Lung (tissue), 12 donors: Measurements from ENCODE around the gene ACTG1. TPM values are rescaled to one million over a fixed set of nuclear protein-coding genes. Genes with fewer than 3 reads are reported as not detected.

Source experiments
- ATAC-seq: fragments of 200-7000 bp; cut with Tn5 transposase; one replicate; pipeline ENCODE4 v1.9.1; 2020; ENCODE audit warnings: moderate number of reproducible peaks; ENCODE audit not compliant: insufficient read depth, low FRiP score
- DNase-seq, 3 donors: peaks; one replicate each; pipeline ENCODE4 v3.0.0-alpha.2; 2013 to 2017
- H3K27ac ChIP-seq, 2 donors: one replicate each; pipeline ENCODE4 v1.5.1; 2013; ENCODE audit warnings: mild to moderate bottlenecking in 2 of 2, moderate library complexity in 2 of 2, control low read depth in 1 of 2, inconsistent platforms in 1 of 2, low read depth in 1 of 2, low read length in 1 of 2
- H3K27me3 ChIP-seq, 3 donors: one replicate each; pipeline ENCODE4 v1.5.1; 2013; ENCODE audit warnings: low read length in 2 of 3; ENCODE audit not compliant: control insufficient read depth in 3 of 3, insufficient read depth in 3 of 3
- H3K36me3 ChIP-seq, 4 donors: one replicate each; pipeline ENCODE4 v1.5.1; 2013; ENCODE audit warnings: low read length in 4 of 4, mild to moderate bottlenecking in 1 of 4, moderate library complexity in 1 of 4; ENCODE audit not compliant: control insufficient read depth in 4 of 4, insufficient read depth in 4 of 4
- H3K4me1 ChIP-seq, 5 donors: one replicate each; pipeline ENCODE4 v1.5.1; 2013; ENCODE audit warnings: low read length in 5 of 5, mild to moderate bottlenecking in 2 of 5, moderate library complexity in 1 of 5; ENCODE audit not compliant: control insufficient read depth in 5 of 5, insufficient read depth in 5 of 5
- H3K4me3 ChIP-seq: one replicate; pipeline ENCODE4 v1.5.1; 2013; ENCODE audit warnings: mild to moderate bottlenecking, control low read depth, moderate library complexity
- H3K9ac ChIP-seq, 2 donors: one replicate each; pipeline ENCODE4 v1.5.1; 2013; ENCODE audit warnings: low read length in 2 of 2, control low read depth in 1 of 2; ENCODE audit not compliant: insufficient read depth in 1 of 2
- H3K9me3 ChIP-seq, 4 donors: one replicate each; pipeline ENCODE4 v1.5.1; 2013; ENCODE audit warnings: low read length in 3 of 4, mild to moderate bottlenecking in 1 of 4, moderate library complexity in 1 of 4; ENCODE audit not compliant: control insufficient read depth in 4 of 4, insufficient read depth in 3 of 4
- WGBS, 2 donors: extraction: QIAGEN DNeasy Blood & Tissue Kit; methylation state at CpG; one replicate each; pipeline ENCODE4 v1.1.7; 2013; 5-methylcytosine and 5-hydroxymethylcytosine counted together
- polyA plus RNA-seq, 2 donors: library from polyadenylated mRNA; stranded (reverse); fragments of 200-250 nt; gene quantifications; one replicate each; pipeline ENCODE4 v1.2.1, GENCODE V29; 2013
- total RNA-seq, 2 donors: library from RNA; depleted of rRNA in 1 of 2; stranded (reverse); fragments of >200 nt in 1 of 2; gene quantifications; one replicate each; pipeline ENCODE4 v1.2.1, GENCODE V29; 2014 to 2021
- TF ChIP-seq, protein P1 (sequence below): IDR thresholded peaks from 2 replicates; pipeline ENCODE4 v1.5.1; 2012; ENCODE audit warnings: mild to moderate bottlenecking; ENCODE audit errors: control extremely low read depth, extremely low read depth
- donor health status: control.
- donor health status: control.
- donor health status: Bipolar disorder and iron deficiency.
- donor health status: healthy.
- donor health status: DM: yes; HTN: yes; CAD: no.

Gene ACTG1
- total and polyA plus RNA-seq, 4 donors: 1,461 to 4,301 (median 3,063) TPM

DNA sequence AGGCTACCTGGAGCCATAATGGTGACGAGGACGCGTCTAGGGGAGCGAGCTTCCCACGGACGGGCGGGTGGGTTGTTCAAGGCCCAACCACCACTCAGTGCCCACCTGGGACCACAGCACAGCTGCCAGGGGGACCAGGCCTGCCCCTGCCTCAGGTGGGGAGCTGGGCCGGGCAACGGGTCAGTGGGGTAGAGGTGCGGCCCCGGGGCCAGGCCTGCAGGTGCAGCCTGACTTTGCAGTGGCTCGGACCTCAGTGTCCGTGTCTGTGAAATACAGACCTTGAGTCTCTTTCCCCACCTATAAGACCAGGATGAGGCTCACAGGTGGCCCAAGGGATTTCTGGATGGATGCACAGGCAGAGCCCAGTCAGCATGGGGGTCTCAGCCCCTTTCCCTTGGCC lies 43.3 kb downstream of the ACTG1 start:
- no peak overlapping the region for H3K27ac ChIP-seq
- H3K36me3 ChIP-seq: peaks cover 0 to 2% (median 0%) of the 10 kb centered on the region in 4 donors
- ATAC-seq (no peak), DNase-seq (no peak)
- H3K9ac ChIP-seq: no peak overlapping the region
- TF ChIP-seq, protein P1, sequence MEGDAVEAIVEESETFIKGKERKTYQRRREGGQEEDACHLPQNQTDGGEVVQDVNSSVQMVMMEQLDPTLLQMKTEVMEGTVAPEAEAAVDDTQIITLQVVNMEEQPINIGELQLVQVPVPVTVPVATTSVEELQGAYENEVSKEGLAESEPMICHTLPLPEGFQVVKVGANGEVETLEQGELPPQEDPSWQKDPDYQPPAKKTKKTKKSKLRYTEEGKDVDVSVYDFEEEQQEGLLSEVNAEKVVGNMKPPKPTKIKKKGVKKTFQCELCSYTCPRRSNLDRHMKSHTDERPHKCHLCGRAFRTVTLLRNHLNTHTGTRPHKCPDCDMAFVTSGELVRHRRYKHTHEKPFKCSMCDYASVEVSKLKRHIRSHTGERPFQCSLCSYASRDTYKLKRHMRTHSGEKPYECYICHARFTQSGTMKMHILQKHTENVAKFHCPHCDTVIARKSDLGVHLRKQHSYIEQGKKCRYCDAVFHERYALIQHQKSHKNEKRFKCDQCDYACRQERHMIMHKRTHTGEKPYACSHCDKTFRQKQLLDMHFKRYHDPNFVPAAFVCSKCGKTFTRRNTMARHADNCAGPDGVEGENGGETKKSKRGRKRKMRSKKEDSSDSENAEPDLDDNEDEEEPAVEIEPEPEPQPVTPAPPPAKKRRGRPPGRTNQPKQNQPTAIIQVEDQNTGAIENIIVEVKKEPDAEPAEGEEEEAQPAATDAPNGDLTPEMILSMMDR: no peak
- 86 to 93% methylated on average over 13 of the region's 13 CpGs for WGBS, 2 donors
- no peak overlapping the region for H3K4me3 ChIP-seq
- no peaks in the 10 kb centered on the region for H3K9me3 ChIP-seq
- peaks cover 0 to 23% (median 0%) of the 10 kb centered on the region in 5 donors for H3K4me1 ChIP-seq
- no peaks in the 10 kb centered on the region for H3K27me3 ChIP-seq

DNA sequence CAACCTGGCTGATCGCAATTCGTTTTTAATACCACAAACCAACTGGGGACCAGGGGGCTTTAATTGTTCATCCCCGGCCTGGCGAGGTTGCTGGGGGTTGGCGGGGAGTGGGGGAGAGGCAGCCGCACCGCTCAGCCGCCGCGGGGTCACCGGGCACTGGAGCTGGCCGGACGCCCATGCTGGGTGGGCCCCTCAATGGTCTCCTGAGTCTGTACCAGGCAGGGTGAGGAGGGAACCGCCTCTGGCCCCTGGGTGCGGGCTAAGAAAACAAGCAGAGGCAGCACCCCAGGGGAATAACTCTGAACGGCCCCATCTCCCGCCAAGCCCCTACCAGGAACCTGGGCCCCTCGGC lies 43.9 kb downstream of the ACTG1 start:
- Histone ChIP-seq H3K4me3 (no peak overlapping the region), H3K9ac (no peak overlapping the region), H3K27me3 (no peaks in the 10 kb centered on the region), H3K36me3 (peaks cover 0 to 2% (median 0%) of the 10 kb centered on the region in 4 donors), H3K27ac (no peak overlapping the region), H3K9me3 (no peaks in the 10 kb centered on the region), H3K4me1 (peaks cover 0 to 25% (median 0%) of the 10 kb centered on the region in 5 donors)
- WGBS, 2 donors: 70 to 79% methylated on average over 18 of the region's 18 CpGs
- no peak for ATAC-seq
- TF ChIP-seq, protein P1: no peak
- DNase-seq: no peak

DNA sequence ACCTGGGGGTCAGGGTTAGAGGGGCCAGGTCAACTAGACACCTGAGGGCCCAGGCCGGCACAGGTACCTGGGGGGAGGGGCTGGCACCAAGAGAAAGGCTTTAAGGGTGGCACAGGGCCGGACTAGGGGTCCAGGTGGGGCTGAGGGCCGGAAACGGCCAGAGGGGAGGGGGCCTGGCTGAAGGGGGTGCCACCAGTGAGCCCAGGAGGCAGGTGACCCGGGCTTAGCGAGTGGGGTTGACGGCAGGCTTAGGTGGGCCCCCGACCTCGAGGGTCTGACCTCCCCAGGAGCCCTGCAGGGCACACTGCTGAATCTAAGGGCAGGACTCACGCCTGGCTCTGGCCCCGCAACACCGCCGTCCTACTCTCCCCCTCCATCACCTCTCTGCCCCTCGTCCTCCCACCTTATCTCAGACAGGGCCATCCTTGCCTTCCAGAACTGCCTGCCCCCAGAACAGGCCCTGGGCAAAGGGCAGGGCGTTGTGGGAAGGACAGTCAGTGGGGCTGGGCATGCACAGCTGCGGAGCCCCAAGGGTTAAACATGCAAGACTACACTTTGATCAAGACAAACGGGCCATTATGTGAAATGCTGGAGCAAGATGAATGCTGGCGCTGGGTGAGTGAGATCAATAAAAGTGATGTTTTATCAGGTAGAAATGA lies 44.4 kb downstream of the ACTG1 start:
- no peaks in the 10 kb centered on the region for H3K27me3 ChIP-seq
- no peak for ATAC-seq
- H3K4me1 ChIP-seq: peaks cover 0 to 25% (median 0%) of the 10 kb centered on the region in 5 donors
- peaks cover 0 to 5% (median 0%) of the 10 kb centered on the region in 4 donors for H3K36me3 ChIP-seq
- no peaks in the 10 kb centered on the region for H3K9me3 ChIP-seq
- H3K27ac ChIP-seq: no peak overlapping the region
- no peak overlapping the region for H3K4me3 ChIP-seq
- no peak for DNase-seq
- 84 to 89% methylated on average over 15 to 18 of the region's 18 CpGs for WGBS, 2 donors
- H3K9ac ChIP-seq: no peak overlapping the region
- TF ChIP-seq, protein P1: no peak
